ENCODE data around the gene URM1. TPM values are rescaled to one million over a fixed set of nuclear protein-coding genes. Genes with fewer than 3 reads are reported as not detected.

The URM1 gene
- total RNA-seq, 1 experiment from 2014 or later = 84.8 TPM

GRCh38 chr9:128439273-128439672 lies 68.1 kb downstream of the URM1 start:
- no peaks in the 10 kb centered on the region for H3K27me3 ChIP-seq (replicated peaks; ENCODE audit: insufficient read depth, low read depth, low read length, poor library complexity)
- H3K36me3 ChIP-seq (ENCODE audit: insufficient read depth, low read length, poor library complexity, severe bottlenecking) = no peaks in the 10 kb centered on the region
- ChIA-PET CTCF (interaction anchor here (0.5 to 1.5 kb wide), 9 partner anchors 9 to 586 kb away, joined by 3 to 7 read pairs (median 4); partner anchors contain the start of genes GLE1 and URM1), POLR2A (ENCODE audit: low non-redundant PET) (interaction anchor here (0.6 kb wide), 1 partner anchor 77 kb away, joined by 3 read pairs; no protein-coding TSS in a partner anchor)
- H3K9me3 ChIP-seq (ENCODE audit: low read depth, low read length, poor library complexity, severe bottlenecking) = no peaks in the 10 kb centered on the region
- BruUV-seq (replicated peaks) = no TSS peak
- intact Hi-C loops (cut with micrococcal nuclease; ENCODE audit: unreplicated experiment) = no loop called here
- no peak for TF ChIP-seq CTCF (conservative IDR thresholded peaks at IDR 0.05; ENCODE audit: low read depth, low read length)
- no peak for TF ChIP-seq EZH2 (IDR thresholded peaks at IDR 0.05; ENCODE audit: borderline replicate concordance, low read depth, low read length, poor library complexity, severe bottlenecking)
- H3K4me3 ChIP-seq (ENCODE audit: low read depth, low read length, poor library complexity, severe bottlenecking) = no peak overlapping the region
- no peak for DNase-seq (ENCODE audit: low spot score)
- no peak overlapping the region for H3K27ac ChIP-seq (ENCODE audit: low read depth, low read length, poor library complexity, severe bottlenecking)
- peaks cover 3% of the 10 kb centered on the region for H3K4me1 ChIP-seq (ENCODE audit: insufficient read depth, low read length, poor library complexity, severe bottlenecking)

Small RNAs within 50 kb of the gene (microRNA-seq; reads per million reads assigned to microRNA genes)
- gene MIR219B = not detected

Other genes with a start within 250 kb of the URM1 start
- gene PTGES2, start 243.6 kb upstream of the URM1 start, total RNA-seq (2021) = 120 and 122 TPM in 2 replicates
- gene LCN2, start 221.9 kb upstream of the URM1 start, total RNA-seq (2021) = not detected in 2 replicates
- gene BBLN, start 211.1 kb upstream of the URM1 start, total RNA-seq (2021) = 41.9 and 50.2 TPM in 2 replicates
- gene CIZ1, start 179.8 kb upstream of the URM1 start, total RNA-seq (2021) = 158 and 161 TPM in 2 replicates
- gene DNM1, start 168.0 kb upstream of the URM1 start, total RNA-seq (2021) = 7.6 and 11.8 TPM in 2 replicates
- gene GOLGA2, start 95.4 kb upstream of the URM1 start, total RNA-seq (2021) = 87.0 and 105 TPM in 2 replicates
- gene SWI5, start 95.1 kb upstream of the URM1 start, total RNA-seq (2021) = 19.0 and 24.2 TPM in 2 replicates
- 47.8 and 57.4 TPM in 2 replicates for gene TRUB2, start 48.9 kb upstream of the URM1 start, total RNA-seq (2021)
- gene COQ4, start 48.5 kb upstream of the URM1 start, total RNA-seq (2021) = 58.2 and 62.8 TPM in 2 replicates
- gene SLC27A4, start 30.8 kb upstream of the URM1 start, total RNA-seq (2021) = 35.4 and 39.1 TPM in 2 replicates
- gene CERCAM, start 49.5 kb downstream of the URM1 start, total RNA-seq (2021) = 10.1 and 14.7 TPM in 2 replicates
- 80.6 and 83.1 TPM in 2 replicates for gene ODF2, start 84.6 kb downstream of the URM1 start, total RNA-seq (2021)
- gene GLE1, start 133.3 kb downstream of the URM1 start, total RNA-seq (2021) = 52.1 and 52.3 TPM in 2 replicates
- gene SPTAN1, start 181.2 kb downstream of the URM1 start, total RNA-seq (2021) = 239 and 262 TPM in 2 replicates

Measured in A673 (cell line).